ENCODE data around the gene INPP4A. TPM values are rescaled to one million over a fixed set of nuclear protein-coding genes. Genes with fewer than 3 reads are reported as not detected.

INPP4A gene
- total and polyA plus RNA-seq, 2 experiments from 2014 or later: 7.9 to 13.1 TPM

DNA sequence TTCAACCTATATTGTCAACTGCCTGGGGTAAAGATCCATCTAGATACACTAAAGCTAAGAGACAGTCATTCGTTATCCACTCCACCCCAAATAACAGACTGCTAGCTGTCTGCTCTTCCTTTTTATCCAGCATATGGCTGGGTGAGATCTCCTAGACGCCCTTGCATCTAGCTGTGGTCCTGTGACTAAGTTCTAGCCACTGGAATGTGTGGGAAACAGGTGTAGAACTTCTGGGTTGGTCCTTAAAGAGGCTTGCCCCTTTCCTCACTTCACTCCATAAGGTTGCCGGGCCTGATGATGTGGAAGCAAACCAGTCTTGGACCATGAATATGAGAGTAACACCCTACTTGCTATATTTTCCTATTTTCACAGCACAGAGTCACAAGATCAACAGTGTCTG is 160.4 kb downstream of the INPP4A start:
- Histone ChIP-seq H3K4me3 (no peak overlapping the region), H2AFZ (no peak overlapping the region), H3K9me2 (replicated peaks; ENCODE audit: insufficient read depth) (no peaks in the 10 kb centered on the region), H3K79me2 (peaks cover 60% of the 10 kb centered on the region), H3K27ac (no peak overlapping the region), H3K4me1 (ENCODE audit: insufficient read depth) (peaks cover 17% of the 10 kb centered on the region), H4K20me1 (ENCODE audit: insufficient read depth, poor library complexity, severe bottlenecking) (peaks cover 14% of the 10 kb centered on the region), H3K27me3 (no peaks in the 10 kb centered on the region), H3K36me3 (replicated peaks; ENCODE audit: insufficient read depth, low read depth) (no peaks in the 10 kb centered on the region), H3K4me2 (no peak overlapping the region), H3K9me3 (ENCODE audit: low read depth) (no peaks in the 10 kb centered on the region)
- no peak for DNase-seq (ENCODE audit: low spot score)
- WGBS (ENCODE audit: low lambda C conversion rate, missing lambda C conversion rate): 91% methylated on average over 3 of the region's 3 CpGs
- TF ChIP-seq EZH2phosphoT487 (IDR thresholded peaks at IDR 0.05; ENCODE audit: low read depth, severe bottlenecking, unreplicated experiment): no peak
- TF ChIP-seq, protein P1, sequence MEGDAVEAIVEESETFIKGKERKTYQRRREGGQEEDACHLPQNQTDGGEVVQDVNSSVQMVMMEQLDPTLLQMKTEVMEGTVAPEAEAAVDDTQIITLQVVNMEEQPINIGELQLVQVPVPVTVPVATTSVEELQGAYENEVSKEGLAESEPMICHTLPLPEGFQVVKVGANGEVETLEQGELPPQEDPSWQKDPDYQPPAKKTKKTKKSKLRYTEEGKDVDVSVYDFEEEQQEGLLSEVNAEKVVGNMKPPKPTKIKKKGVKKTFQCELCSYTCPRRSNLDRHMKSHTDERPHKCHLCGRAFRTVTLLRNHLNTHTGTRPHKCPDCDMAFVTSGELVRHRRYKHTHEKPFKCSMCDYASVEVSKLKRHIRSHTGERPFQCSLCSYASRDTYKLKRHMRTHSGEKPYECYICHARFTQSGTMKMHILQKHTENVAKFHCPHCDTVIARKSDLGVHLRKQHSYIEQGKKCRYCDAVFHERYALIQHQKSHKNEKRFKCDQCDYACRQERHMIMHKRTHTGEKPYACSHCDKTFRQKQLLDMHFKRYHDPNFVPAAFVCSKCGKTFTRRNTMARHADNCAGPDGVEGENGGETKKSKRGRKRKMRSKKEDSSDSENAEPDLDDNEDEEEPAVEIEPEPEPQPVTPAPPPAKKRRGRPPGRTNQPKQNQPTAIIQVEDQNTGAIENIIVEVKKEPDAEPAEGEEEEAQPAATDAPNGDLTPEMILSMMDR (IDR thresholded peaks at IDR 0.05; ENCODE audit: poor library complexity): no peak
- no peak for TF ChIP-seq EZH2 (IDR thresholded peaks at IDR 0.05; ENCODE audit: borderline replicate concordance)

DNA sequence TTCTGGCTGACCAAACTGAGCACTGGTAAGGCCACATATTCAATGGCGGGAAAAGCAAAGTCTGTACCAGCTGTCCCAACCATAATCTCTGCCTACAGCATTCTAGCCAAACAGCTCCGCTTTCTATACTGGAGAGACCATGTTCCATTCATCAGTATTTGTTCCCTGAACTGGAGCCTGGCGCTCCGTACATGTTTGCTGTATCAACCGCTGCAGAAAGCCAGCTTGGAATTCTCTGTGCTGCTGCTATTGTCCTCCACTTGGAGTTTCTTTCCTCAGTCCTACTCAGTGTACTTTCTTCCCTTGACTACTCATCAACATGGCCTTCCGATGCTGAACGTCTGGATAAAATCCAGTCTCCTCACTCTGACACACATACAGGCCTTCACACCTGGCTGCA is 161.8 kb downstream of the INPP4A start:
- DNase-seq (ENCODE audit: low spot score): no peak
- no peaks in the 10 kb centered on the region for H3K9me3 ChIP-seq (ENCODE audit: low read depth)
- peaks cover 19% of the 10 kb centered on the region for H4K20me1 ChIP-seq (ENCODE audit: insufficient read depth, poor library complexity, severe bottlenecking)
- no peak overlapping the region for H2AFZ ChIP-seq
- peak overlapping the region; percentile 93 for H3K4me2 ChIP-seq
- no peak overlapping the region for H3K4me3 ChIP-seq
- H3K36me3 ChIP-seq (replicated peaks; ENCODE audit: insufficient read depth, low read depth): no peaks in the 10 kb centered on the region
- H3K9me2 ChIP-seq (replicated peaks; ENCODE audit: insufficient read depth): no peaks in the 10 kb centered on the region
- H3K4me1 ChIP-seq (ENCODE audit: insufficient read depth): peaks cover 30% of the 10 kb centered on the region
- no peak overlapping the region for H3K27ac ChIP-seq
- no peaks in the 10 kb centered on the region for H3K27me3 ChIP-seq
- no peak for TF ChIP-seq EZH2 (IDR thresholded peaks at IDR 0.05; ENCODE audit: borderline replicate concordance)
- TF ChIP-seq EZH2phosphoT487 (IDR thresholded peaks at IDR 0.05; ENCODE audit: low read depth, severe bottlenecking, unreplicated experiment): no peak
- TF ChIP-seq, protein P1 (IDR thresholded peaks at IDR 0.05; ENCODE audit: poor library complexity): no peak
- WGBS (ENCODE audit: low lambda C conversion rate, missing lambda C conversion rate): 89% methylated on average over 7 of the region's 7 CpGs
- peaks cover 74% of the 10 kb centered on the region for H3K79me2 ChIP-seq

DNA sequence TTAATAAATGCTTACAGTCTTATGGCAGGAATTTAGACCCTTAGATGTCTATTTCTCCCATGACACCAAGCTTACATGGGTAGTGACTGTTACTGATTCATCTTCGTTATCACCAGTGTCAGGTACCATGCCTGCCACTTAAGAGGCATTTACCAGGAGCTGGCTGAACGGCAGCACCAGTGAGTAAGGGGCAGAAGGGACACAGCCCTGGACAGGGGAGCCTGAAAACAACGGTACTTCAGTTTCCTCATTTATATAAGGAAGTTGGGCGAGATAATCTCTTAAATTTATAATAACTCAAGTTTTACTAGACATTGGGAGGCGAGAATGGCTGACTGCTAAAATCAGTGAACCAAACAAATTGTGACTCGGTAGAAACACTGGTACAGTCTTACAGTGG is 162.4 kb downstream of the INPP4A start:
- peak overlapping the region; percentile 93 for H3K4me3 ChIP-seq
- H3K9me3 ChIP-seq (ENCODE audit: low read depth): no peaks in the 10 kb centered on the region
- no peaks in the 10 kb centered on the region for H3K36me3 ChIP-seq (replicated peaks; ENCODE audit: insufficient read depth, low read depth)
- peaks cover 79% of the 10 kb centered on the region for H3K79me2 ChIP-seq
- peak overlapping the region; percentile 93 for H3K4me2 ChIP-seq
- H2AFZ ChIP-seq: no peak overlapping the region
- DNase-seq (ENCODE audit: low spot score): no peak
- peaks cover 19% of the 10 kb centered on the region for H4K20me1 ChIP-seq (ENCODE audit: insufficient read depth, poor library complexity, severe bottlenecking)
- TF ChIP-seq EZH2 (IDR thresholded peaks at IDR 0.05; ENCODE audit: borderline replicate concordance): no peak
- TF ChIP-seq, protein P1 (IDR thresholded peaks at IDR 0.05; ENCODE audit: poor library complexity): no peak
- no peak for TF ChIP-seq EZH2phosphoT487 (IDR thresholded peaks at IDR 0.05; ENCODE audit: low read depth, severe bottlenecking, unreplicated experiment)
- H3K27ac ChIP-seq: peak overlapping the region; percentile 99
- no peaks in the 10 kb centered on the region for H3K9me2 ChIP-seq (replicated peaks; ENCODE audit: insufficient read depth)
- H3K4me1 ChIP-seq (ENCODE audit: insufficient read depth): peaks cover 33% of the 10 kb centered on the region
- 82% methylated on average over 6 of the region's 6 CpGs for whole genome bisulfite sequencing (ENCODE audit: low lambda C conversion rate, missing lambda C conversion rate)
- H3K27me3 ChIP-seq: no peaks in the 10 kb centered on the region

DNA sequence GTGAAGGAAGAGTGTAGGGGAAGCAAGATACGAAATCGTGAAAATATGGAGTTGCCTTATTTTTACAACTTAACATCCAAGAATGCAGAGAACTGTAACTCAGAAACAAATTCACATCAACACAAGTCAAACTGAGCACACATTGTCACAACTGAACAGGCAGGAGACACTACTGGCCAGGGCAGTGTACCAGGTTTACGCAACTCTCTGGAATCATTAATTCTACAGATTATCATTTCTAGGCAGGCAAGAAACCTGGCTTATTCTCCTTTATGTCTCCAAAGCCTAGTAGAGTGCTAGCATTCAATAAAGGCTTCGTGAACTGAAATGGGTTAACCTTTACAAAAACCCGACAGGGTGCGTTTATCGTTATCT is 163.1 kb downstream of the INPP4A start:
- H2AFZ ChIP-seq: peak overlapping the region; percentile 93
- no peaks in the 10 kb centered on the region for H3K9me3 ChIP-seq (ENCODE audit: low read depth)
- peaks cover 19% of the 10 kb centered on the region for H4K20me1 ChIP-seq (ENCODE audit: insufficient read depth, poor library complexity, severe bottlenecking)
- peak overlapping the region; percentile 93 for H3K4me2 ChIP-seq
- peak overlapping the region; percentile 99 for H3K27ac ChIP-seq
- H3K36me3 ChIP-seq (replicated peaks; ENCODE audit: insufficient read depth, low read depth): no peaks in the 10 kb centered on the region
- TF ChIP-seq EZH2phosphoT487 (IDR thresholded peaks at IDR 0.05; ENCODE audit: low read depth, severe bottlenecking, unreplicated experiment): no peak
- TF ChIP-seq EZH2 (IDR thresholded peaks at IDR 0.05; ENCODE audit: borderline replicate concordance): no peak
- TF ChIP-seq, protein P1 (IDR thresholded peaks at IDR 0.05; ENCODE audit: poor library complexity): no peak
- H3K4me3 ChIP-seq: peak overlapping the region; percentile 93
- H3K4me1 ChIP-seq (ENCODE audit: insufficient read depth): peaks cover 33% of the 10 kb centered on the region
- H3K27me3 ChIP-seq: no peaks in the 10 kb centered on the region
- no peaks in the 10 kb centered on the region for H3K9me2 ChIP-seq (replicated peaks; ENCODE audit: insufficient read depth)
- peaks cover 86% of the 10 kb centered on the region for H3K79me2 ChIP-seq
- 19% methylated on average over 7 of the region's 7 CpGs for WGBS (ENCODE audit: low lambda C conversion rate, missing lambda C conversion rate)
- peak; percentile 17 for DNase-seq (ENCODE audit: low spot score)

All from hepatocyte (in vitro differentiated cells).